ENCODE data around the gene CHRNE. TPM values are rescaled to one million over a fixed set of nuclear protein-coding genes. Genes with fewer than 3 reads are reported as not detected.
"Not testable (repeated sequence)": the region's sequence is repeated elsewhere in the genome, so short reads cannot be mapped to it uniquely, and the experiment has no call there.

CHRNE gene
- total RNA-seq, 1 donor from 2014 or later, result 0.88 TPM

- intact Hi-C loops (cut with micrococcal nuclease), result loop anchor here (1.0 to 5.0 kb wide), 12 partner anchors 8 to 678 kb away; partner anchors contain the start of genes ANKFY1, ARRB2, CAMTA2 and DERL2
These were observed 37.8 kb upstream of the CHRNE start for GRCh38 chr17:4940555-4941318.

- intact Hi-C loops (cut with micrococcal nuclease), result loop anchor here (1.0 to 5.0 kb wide), 12 partner anchors 8 to 678 kb away; partner anchors contain the start of genes ANKFY1, ARRB2, CAMTA2 and DERL2
These were observed 37.1 kb upstream of the CHRNE start, which contains the start of the genes RNF167 and SLC25A11 for GRCh38 chr17:4939796-4940554. RNF167 (plus strand) TSS chr17:4940268; CDS start chr17:4940910, 642 bp downstream. SLC25A11 (minus strand) TSS chr17:4940046; CDS start chr17:4939910, 136 bp downstream.

- intact Hi-C loops (cut with micrococcal nuclease), result no loop called here
These were observed 36.6 kb upstream of the CHRNE start for GRCh38 chr17:4939546-4939795.

DNA sequence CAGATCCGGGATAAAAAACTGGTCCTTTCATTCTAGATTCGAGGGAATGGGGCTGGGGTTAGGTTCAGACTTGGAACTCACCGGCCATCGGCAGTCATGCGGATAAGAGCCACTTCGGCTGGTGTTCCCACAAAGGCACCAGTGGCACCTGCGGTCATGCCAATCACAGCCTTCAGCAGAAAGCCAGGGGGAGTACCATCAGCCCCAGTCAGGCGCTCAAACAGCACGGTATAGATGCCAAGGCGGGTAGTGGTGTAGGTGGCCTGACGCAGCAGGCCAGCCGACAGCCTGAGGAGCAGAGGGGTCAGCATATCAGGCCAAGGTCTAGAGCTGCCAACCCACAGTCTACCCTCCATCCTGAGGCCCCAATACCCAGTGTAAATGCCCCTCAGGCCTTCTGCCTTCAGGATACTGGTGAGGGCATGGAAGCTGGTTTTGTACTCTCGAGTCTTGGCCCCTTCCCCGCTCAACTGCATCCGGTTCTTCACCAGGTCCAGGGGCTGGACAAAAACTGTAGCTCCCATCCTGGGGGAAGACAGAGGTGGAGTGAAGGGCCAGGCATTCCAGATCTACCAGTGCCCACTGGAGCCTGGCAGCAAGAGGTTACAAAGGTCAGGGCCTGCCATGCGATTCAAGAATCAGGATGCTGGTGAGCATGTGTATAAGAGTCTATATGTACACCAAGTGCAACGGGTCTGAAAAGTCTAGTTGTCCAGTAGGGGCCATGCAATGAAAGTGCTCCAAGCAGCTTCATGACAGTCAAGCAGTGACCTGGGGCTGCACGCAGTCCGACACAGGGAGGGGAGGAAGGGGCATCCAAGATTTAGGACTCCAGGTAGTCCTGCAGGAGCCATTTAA, 36.0 kb upstream of the CHRNE start:
- intact Hi-C loops (cut with micrococcal nuclease), result no loop called here

GRCh38 chr17:4938069-4938491, 35.2 kb upstream of the CHRNE start:
- intact Hi-C loops (cut with micrococcal nuclease), result no loop called here

DNA sequence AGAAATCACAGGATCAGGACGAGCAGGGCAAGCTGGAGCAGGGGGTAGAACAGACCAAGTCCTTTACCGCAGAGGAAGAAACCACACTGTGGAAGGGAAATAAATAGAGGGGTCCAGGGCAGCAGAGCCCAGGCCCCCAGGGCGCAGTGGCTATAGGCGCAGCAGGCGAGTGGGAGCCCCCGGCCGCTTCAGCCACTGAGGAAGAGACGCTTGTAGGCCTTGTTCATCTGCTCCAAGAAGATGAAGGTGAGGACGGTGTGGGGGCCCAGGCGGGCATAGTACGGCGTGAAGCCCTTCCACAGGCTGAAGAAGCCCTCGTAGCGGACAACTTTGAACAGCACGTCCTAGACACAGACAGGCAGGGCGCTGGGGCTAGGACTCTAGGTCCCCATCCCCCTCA, 34.7 kb upstream of the CHRNE start:
- intact Hi-C loops (cut with micrococcal nuclease), result no loop called here

DNA sequence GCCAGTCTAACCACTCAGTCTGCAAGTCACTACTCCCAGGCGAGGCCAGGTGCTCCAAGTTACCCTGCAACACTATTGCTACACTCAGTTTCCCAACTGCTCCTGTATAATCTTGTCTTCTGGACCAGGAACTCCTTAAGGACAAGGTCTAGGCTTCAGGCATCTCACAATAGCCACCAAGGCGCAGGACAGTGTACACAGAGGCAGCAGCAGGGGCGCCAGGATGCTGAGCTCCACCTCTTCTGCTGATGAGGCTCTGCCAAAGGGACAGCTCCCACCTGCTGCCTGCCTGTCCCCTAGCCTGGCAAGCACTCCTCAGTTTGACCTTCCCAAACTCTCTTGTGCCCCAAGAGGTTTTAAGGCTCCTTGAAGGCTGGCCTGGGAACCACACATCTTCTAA, 33.5 kb upstream of the CHRNE start:
- intact Hi-C loops (cut with micrococcal nuclease), result no loop called here

DNA sequence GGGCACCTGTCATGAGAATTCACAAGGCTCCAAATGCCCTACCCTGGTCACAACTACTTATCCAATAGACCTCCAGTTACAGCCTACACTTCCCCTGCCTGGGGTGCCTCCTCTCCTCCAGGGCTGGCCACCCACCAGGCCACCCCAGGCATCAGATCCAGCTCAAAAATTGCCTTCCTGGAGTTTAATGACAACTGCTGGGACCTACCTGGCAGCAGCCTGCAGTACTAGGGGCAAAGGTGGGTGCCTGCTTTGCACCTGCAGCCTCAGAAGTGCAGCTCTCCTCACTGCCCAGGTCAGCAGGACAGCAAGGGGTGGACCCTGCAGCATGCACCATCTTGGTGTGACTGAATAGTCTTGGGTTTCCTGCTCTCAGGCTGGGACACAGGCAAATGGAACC, 32.8 kb upstream of the CHRNE start:
- intact Hi-C loops (cut with micrococcal nuclease), result no loop called here

DNA sequence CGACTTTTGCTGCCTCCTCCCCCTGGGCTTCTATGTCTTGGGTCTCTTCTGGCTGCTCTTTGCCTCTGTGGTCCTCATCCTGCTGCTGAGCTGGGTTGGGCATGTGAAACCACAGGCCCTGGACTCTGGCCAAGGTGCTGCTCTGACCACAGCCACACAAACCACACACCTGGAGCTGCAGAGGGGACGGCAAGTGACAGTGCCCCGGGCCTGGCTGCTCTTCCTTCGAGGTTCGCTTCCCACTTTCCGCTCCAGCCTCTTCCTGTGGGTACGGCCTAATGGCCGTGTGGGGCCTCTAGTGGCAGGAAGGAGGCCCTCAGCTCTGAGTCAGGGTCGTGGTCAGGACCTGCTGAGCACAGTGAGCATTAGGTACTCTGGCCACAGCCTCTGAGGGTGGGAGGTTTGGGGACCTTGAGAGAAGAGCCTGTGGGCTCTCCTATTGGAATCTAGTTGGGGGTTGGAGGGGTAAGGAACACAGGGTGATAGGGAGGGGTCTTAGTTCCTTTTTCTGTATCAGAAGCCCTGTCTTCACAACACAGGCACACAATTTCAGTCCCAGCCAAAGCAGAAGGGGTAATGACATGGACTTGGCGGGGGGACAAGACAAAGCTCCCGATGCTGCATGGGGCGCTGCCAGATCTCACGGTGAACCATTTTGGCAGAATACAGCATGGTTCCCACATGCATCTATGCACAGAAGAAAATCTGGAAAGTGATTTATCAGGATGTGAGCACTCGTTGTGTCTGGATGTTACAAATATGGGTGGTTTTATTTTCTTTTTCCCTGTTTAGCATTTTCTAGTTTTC, 31.5 kb upstream of the CHRNE start:
- intact Hi-C loops (cut with micrococcal nuclease), result no loop called here

- intact Hi-C loops (cut with micrococcal nuclease), result no loop called here
These were observed 30.7 kb upstream of the CHRNE start for GRCh38 chr17:4933646-4934045.

DNA sequence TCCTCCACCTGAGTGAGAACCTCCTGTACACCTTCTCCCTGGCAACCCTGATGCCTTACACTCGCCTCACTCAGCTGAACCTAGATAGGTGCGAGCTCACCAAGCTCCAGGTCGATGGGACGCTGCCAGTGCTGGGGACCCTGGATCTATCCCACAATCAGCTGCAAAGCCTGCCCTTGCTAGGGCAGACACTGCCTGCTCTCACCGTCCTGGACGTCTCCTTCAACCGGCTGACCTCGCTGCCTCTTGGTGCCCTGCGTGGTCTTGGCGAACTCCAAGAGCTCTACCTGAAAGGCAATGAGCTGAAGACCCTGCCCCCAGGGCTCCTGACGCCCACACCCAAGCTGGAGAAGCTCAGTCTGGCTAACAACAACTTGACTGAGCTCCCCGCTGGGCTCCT, 29.9 kb upstream of the CHRNE start:
- intact Hi-C loops (cut with micrococcal nuclease), result no loop called here

GRCh38 chr17:4931963-4932362, 29.1 kb upstream of the CHRNE start, which contains the start of gene GP1BA:
GP1BA (plus strand) TSS chr17:4932277; CDS start chr17:4932605, 328 bp downstream.
- intact Hi-C loops (cut with micrococcal nuclease), result no loop called here

DNA sequence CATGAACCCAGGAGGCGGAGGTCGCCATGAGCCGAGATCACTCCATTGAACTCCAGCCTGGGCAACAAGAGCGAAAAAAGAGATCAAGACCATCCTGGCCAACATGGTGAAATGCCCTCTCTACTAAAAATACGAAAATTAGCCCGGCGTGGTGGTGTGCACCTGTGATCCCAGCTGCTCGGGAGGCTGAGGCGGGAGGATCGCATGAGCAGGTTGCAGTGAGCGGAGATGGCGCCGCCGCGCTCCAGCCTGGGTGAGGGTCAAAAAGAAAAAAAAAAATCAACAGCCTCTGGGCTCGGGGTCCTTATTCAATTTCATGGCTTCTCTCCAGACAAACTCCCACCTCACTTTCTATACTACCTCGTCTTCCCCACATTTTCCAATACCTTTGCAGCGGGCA, 26.0 kb upstream of the CHRNE start:
- intact Hi-C loops (cut with micrococcal nuclease), result no loop called here

GRCh38 chr17:4926577-4927335, 23.9 kb upstream of the CHRNE start:
- intact Hi-C loops (cut with micrococcal nuclease), result not testable (repeated sequence)

DNA sequence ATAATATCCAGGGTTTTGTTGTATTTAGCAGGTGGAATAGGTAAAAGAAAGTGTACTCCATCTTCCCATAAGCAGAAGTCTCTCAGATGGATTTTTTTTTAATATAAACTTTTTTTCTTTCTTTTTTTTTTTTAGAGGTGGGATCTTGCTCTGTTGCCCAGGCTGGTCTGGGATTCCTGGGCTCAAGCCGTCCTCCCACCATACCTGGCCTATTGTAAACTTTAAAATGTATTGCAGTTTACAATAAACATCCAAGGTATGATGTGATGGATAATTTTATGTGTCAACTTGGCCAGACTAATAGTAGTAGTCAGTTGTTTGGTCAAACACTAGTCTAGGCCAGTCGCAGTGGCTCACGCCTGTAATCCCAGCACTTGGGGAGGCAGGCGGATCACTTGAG, 18.4 kb upstream of the CHRNE start:
- intact Hi-C loops (cut with micrococcal nuclease), result no loop called here

DNA sequence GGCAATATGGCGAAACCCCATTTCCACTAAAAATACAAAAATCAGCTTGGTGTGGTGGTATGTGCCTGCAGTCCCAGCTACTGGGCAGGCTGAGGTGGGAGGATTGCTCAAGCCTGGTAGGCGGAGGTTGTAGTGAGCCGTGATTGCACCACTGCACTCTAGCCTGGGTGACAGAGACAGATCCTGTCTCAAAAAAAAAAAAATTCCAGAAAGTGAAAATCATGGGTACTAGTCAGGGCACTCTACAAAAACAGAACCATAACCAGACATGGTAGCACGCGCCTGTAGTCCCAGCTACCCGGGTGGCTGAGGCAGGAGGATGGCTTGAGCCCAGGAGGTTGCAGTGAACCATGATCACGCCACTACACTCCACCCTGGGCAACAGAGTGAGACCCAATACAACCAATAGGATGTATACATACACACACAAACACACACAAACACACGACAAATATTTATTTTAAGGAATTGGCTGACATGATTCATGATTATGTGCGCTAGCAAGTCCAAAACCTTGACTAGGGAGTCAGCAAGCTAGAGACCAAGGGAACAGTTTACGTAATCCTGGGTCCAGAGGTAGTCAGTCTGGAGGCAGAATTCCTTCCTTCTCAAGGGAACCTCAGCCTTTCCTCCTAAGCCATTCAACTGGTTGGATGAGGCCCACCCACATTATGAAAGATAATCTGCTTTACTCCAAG, 17.6 kb upstream of the CHRNE start:
- intact Hi-C loops (cut with micrococcal nuclease), result no loop called here

GRCh38 chr17:4919511-4920047, 16.7 kb upstream of the CHRNE start:
- intact Hi-C loops (cut with micrococcal nuclease), result no loop called here

DNA sequence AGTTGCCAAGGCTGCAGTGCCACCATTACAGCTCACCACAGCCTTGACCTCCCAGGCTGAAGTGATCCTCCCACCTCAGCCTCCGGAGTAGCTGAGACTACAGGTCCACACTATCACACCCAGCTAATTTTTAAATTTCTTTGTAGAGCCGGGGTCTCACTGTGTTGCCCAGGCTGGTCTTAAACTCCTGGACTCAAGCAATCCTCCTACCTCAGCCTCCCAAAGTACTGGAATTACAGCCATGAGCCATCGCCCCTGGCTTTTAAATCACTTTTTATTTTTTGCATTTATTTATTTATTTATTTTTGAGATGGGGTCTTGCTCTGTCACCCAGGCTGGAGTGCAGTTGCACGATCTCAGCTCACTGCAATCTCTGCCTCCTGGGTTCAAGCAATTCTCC, 11.7 kb upstream of the CHRNE start:
- intact Hi-C loops (cut with micrococcal nuclease), result not testable (repeated sequence)

GRCh38 chr17:4913994-4914393, 11.1 kb upstream of the CHRNE start:
- intact Hi-C loops (cut with micrococcal nuclease), result no loop called here

Data from T-helper 1 cell treated with Interleukin-12 subunit alpha and Interleukin-12 subunit beta and Interleukin-4 antibody, amounts not matched to agents 30 ng/mL and 1 ng/mL, for 36 hours (primary cell).